Measurements from ENCODE around the gene SPAG9.

DNA sequence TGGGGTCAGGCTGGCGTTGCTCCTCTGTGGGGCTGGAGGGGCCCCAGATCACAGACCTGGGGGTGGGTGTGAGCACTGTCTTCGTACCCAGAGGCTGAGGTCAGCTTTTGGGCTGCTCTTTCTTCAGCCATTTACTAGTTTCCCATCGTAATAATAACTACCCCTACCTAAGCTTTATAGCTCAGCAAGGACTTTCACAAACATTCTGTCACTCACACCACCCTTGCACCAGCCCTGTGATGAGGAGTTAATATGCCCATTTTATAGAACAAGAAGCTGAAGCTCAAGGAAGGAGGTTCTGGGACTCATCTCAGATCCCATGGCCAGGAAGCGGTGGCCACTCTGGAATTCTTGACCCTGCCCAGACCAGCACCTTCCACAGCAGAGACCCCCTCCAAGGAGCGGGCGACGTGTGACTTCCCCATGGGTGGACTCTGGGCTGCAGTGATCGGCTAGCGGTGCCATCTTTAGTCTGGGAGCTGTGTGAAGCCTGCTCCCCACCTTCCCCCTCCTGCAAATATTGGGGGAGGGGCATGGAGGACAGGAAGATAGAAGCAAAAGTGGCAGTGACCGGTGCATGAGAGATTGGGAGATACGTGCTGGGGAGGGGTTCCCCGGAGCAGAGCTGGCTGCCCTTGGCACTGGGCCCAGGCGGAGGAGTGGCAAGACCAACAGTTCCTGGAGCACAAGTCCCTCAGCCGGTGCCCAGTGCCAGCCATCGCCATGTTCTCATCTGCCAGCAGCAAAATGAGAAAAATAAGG lies 172.7 kb downstream of the SPAG9 start:
- TF ChIP-seq POLR2AphosphoS5 (IDR thresholded peaks at IDR 0.05; ENCODE audit: low read depth, low read length) (no peak), TAF1 (IDR thresholded peaks at IDR 0.05; ENCODE audit: borderline replicate concordance, low read depth, low read length) (no peak), POLR2A (IDR thresholded peaks at IDR 0.05; ENCODE audit: low read depth, low read length) (no peak)

All from GM12892 (cell line).